Measurements from ENCODE around the gene MSS51.
A peak's percentile ranks its signal among the peaks of the same experiment; 100 is the strongest.

The MSS51 gene

GRCh38 chr10:73465978-73466726 lies 32.8 kb upstream of the MSS51 start:
- peaks cover 60% of the 10 kb centered on the region for H3K36me3 Mint-ChIP-seq (ENCODE audit: low read depth)

DNA sequence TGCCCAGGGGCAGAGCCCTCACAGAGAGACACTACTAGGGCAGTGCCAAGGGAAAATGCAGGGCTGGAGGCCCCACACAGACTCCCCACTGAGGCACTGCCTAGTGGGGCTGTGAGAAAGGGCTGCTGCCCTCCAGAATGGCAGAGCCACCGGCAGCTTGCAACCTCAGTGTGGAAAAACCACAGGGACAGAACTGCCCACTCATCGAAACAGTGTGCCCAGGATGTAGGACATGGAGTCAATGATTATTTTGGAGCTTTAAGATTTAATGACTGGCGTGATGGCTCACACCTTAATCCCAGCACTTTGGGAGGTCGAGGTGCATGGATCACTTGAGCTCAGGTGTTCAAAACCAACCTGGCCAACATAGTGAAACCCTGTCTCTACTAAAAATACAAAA lies 27.5 kb upstream of the MSS51 start:
- H3K4me1 Mint-ChIP-seq, result no peaks in the 10 kb centered on the region
- H3K36me3 Mint-ChIP-seq (ENCODE audit: low read depth), result peaks cover 52% of the 10 kb centered on the region
- no peak overlapping the region for H3K4me3 Mint-ChIP-seq
- TF ChIP-seq, protein P1, sequence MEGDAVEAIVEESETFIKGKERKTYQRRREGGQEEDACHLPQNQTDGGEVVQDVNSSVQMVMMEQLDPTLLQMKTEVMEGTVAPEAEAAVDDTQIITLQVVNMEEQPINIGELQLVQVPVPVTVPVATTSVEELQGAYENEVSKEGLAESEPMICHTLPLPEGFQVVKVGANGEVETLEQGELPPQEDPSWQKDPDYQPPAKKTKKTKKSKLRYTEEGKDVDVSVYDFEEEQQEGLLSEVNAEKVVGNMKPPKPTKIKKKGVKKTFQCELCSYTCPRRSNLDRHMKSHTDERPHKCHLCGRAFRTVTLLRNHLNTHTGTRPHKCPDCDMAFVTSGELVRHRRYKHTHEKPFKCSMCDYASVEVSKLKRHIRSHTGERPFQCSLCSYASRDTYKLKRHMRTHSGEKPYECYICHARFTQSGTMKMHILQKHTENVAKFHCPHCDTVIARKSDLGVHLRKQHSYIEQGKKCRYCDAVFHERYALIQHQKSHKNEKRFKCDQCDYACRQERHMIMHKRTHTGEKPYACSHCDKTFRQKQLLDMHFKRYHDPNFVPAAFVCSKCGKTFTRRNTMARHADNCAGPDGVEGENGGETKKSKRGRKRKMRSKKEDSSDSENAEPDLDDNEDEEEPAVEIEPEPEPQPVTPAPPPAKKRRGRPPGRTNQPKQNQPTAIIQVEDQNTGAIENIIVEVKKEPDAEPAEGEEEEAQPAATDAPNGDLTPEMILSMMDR (IDR thresholded peaks at IDR 0.05; ENCODE audit: unreplicated experiment in 3 of 3), result no peak
- no peaks in the 10 kb centered on the region for H3K9me3 Mint-ChIP-seq
- no peak overlapping the region for H3K27ac Mint-ChIP-seq
- H3K27me3 Mint-ChIP-seq (ENCODE audit: low read depth), result no peaks in the 10 kb centered on the region

More at GRCh38 chr10:73465978-73466726, 32.8 kb upstream of the MSS51 start:
- Mint-ChIP-seq H3K27me3 (ENCODE audit: low read depth) (no peaks in the 10 kb centered on the region), H3K9me3 (no peaks in the 10 kb centered on the region), H3K27ac (peak overlapping the region in 2 of 3 experiments; percentile 7 to 37), H3K4me1 (peaks cover 29% of the 10 kb centered on the region), H3K4me3 (peak overlapping the region in 1 of 3 experiments; percentile 74)
- TF ChIP-seq, protein P1 (IDR thresholded peaks at IDR 0.05; ENCODE audit: unreplicated experiment in 3 of 3), result no peak

GRCh38 chr10:73459683-73460314 lies 26.4 kb upstream of the MSS51 start:
- TF ChIP-seq, protein P1 (IDR thresholded peaks at IDR 0.05; ENCODE audit: unreplicated experiment in 3 of 3), result no peak
- Mint-ChIP-seq H3K27me3 (ENCODE audit: low read depth) (no peaks in the 10 kb centered on the region), H3K27ac (no peak overlapping the region), H3K4me1 (no peaks in the 10 kb centered on the region), H3K36me3 (ENCODE audit: low read depth) (peaks cover 47% of the 10 kb centered on the region), H3K9me3 (no peaks in the 10 kb centered on the region), H3K4me3 (no peak overlapping the region)

DNA sequence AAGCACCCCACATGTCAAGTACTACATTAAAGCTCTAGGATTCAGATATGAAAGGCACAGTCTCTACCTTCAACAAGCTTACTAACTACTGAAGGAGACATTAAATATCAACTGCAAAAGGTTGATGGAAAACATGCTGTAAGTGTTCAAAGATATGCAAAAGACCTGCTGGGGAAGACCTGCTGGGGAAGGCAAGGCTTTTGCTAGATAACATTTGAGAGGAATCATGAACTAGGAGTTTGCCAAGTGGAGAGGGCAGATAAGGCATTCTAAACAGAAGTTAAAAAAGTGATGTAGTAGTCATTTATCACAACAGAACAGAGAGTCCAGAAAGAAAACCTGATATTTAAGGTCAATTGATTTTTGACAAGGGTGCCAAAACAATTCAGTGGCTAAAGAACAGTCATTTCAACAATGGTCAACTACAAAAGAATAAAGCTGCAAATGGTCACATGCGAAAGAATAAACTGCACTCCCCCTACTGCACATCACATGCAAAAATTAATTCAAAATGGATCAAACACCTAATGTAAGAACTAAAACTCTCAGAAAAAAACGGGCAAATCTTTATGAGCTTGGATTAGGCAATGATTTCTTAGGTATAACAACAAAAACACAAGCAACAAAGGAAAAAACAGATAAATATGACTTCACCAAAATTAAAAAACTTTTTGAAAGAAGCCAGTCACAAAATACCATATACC lies 23.0 kb upstream of the MSS51 start:
- Mint-ChIP-seq H3K4me3 (no peak overlapping the region), H3K27ac (no peak overlapping the region), H3K27me3 (ENCODE audit: low read depth) (no peaks in the 10 kb centered on the region), H3K9me3 (no peaks in the 10 kb centered on the region), H3K36me3 (ENCODE audit: low read depth) (peaks cover 41% of the 10 kb centered on the region), H3K4me1 (no peaks in the 10 kb centered on the region)
- TF ChIP-seq, protein P1 (IDR thresholded peaks at IDR 0.05; ENCODE audit: unreplicated experiment in 3 of 3), result no peak

GRCh38 chr10:73449113-73449512 lies 15.8 kb upstream of the MSS51 start:
- peaks cover 37% of the 10 kb centered on the region for H3K36me3 Mint-ChIP-seq (ENCODE audit: low read depth)
- no peaks in the 10 kb centered on the region for H3K27me3 Mint-ChIP-seq (ENCODE audit: low read depth)
- TF ChIP-seq, protein P1 (IDR thresholded peaks at IDR 0.05; ENCODE audit: unreplicated experiment in 3 of 3), result no peak
- no peak overlapping the region for H3K27ac Mint-ChIP-seq
- no peaks in the 10 kb centered on the region for H3K9me3 Mint-ChIP-seq
- H3K4me1 Mint-ChIP-seq, result no peaks in the 10 kb centered on the region
- no peak overlapping the region for H3K4me3 Mint-ChIP-seq

Measured in nephron (organoid).